CD1c-positive myeloid dendritic cell (primary cell): Measurements from ENCODE around the gene STEAP2.
"Not testable (repeated sequence)": the region's sequence is repeated elsewhere in the genome, so short reads cannot be mapped to it uniquely, and the experiment has no call there.

ENCODE experiments used
- DNase-seq: peaks from one replicate; pipeline ENCODE4 v3.0.0-alpha.2; 2016; ENCODE audit errors: extremely low spot score

STEAP2 gene

DNA sequence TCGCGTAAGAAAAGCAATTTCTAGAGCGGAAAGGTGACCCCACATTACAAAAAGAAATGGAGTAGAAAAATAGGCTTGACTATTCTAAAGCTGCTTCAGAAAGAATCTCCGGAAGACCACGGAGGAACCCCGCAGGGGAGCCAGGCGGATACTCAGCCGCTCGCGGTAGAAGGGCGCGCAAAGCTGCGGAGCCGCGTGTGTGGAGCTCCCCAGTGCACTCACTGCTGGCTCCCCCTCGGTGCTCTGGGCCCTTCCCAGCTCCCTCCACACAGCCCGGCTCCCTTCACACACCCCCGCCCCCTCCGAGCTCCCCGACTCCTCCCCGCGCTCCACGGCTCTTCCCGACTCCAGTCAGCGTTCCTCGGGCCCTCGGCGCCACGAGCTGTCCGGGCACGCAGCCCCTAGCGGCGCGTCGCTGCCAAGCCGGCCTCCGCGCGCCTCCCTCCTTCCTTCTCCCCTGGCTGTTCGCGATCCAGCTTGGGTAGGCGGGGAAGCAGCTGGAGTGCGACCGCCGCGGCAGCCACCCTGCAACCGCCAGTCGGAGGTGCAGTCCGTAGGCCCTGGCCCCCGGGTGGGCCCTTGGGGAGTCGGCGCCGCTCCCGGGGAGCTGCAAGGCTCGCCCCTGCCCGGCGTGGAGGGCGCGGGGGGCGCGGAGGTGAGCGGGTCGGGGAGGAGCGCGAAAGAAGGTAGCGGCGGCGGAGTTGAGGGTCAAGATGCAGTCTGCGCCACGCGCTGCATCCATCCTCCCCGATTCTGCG lies at the start of gene STEAP2:
Gene STEAP2, plus strand, starts transcription at position 350 of the 758 bp plus-strand sequence. CDS start 13,343 bp downstream, outside the sequence.
- peak; percentile 64 for DNase-seq

DNA sequence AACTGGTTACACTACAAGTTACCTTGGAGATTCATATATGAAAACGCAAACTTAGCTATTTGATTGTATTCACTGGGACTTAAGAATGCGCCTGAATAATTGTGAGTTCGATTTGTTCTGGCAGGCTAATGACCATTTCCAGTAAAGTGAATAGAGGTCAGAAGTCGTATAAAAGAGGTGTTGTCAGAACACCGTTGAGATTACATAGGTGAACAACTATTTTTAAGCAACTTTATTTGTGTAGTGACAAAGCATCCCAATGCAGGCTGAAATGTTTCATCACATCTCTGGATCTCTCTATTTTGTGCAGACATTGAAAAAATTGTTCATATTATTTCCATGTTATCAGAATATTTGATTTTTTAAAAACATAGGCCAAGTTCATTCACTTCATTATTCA lies 48.0 kb upstream of the STEAP2 start:
- no peak for DNase-seq

DNA sequence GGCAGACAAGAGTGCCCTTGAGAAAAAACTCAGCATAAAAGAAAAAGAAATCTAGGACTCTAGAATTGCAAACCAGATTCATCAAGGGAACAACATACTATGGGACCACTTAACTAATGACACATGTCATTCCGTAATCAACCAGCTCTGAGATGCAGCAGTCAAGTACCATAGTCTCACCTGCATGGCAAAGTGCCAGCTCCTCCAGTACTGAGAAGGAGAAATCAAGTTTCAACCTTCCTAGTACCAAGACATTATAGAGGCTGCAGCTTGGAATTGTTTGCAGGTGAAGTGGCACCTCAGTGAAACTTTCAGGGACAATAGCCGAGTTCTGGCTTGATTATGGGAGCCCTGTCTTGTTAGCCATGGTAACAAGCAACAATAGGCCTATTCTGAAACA lies 45.8 kb upstream of the STEAP2 start:
- no peak for DNase-seq

DNA sequence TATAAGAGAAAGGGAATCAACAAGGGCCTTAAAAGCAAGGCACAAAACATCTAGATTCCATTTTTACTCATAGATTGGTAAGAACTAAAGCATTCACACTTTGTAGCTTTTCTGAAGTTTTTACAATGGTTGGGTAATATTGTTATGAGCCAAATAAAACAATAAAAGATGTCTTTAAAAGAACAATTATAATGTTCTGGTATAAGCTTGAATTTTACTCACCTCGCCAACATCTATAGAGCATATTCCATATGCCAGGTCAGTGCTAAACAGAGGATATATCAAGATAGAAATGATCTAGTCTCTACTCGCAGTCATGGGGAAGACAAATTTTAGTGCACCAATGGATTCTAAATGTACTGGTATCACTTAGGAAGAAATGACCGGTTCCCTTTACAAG lies 45.4 kb upstream of the STEAP2 start:
- DNase-seq, result no peak

DNA sequence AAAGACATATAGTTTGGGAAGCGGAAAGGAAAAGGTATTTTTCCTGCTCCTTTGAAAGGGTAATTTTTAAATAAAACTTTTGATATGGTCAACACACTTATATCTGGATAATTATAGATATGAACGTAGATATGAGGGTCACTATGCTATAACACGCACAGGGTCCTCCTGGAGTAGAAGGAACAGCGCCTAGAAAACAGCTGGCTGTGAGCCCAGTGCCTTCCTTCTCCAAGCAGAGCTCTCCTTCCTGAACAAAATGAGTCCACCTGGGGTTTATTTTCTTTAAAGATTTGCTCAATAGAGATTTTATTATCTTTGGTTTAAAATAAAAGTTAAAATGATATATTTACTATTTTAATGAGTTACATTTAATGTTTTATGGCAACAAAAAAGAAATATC lies 44.2 kb upstream of the STEAP2 start:
- DNase-seq, result no peak

DNA sequence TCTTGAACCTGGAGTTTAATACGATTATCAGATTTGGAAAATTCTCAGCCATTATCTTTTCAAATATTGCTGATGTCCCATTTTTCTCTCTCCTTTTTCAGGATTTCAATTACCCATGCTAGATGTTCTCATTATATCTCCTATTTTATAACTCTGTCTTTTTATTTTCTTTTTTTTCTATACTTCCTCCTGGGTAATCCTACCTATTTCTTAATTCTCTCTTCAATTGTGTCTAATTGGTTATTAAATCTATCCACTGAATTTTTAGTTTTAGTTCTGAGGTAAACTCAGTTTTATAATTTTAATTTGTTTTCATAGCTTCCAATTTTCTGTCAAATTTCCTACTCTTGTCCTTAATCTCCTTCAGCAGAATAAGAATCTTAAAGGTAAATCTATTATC lies 41.6 kb upstream of the STEAP2 start:
- DNase-seq, result no peak

DNA sequence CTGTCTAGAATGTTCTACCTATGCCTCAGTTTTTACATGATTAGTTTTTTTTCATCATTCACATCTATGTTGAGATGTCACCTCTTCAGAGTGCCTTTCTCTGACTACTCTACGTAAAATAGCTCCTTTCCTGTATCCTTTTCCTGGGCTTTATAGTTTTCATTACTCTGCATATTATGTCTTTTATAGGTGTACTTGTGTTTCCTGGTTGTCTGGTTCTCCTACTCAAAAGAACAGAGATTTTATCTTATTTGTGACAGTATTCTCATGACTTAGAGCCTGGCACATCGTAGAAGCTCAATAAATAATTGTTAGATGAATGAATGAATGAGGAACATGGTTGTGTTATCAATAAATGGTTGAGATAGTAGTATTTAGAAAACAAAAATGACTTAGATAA lies 39.4 kb upstream of the STEAP2 start:
- no peak for DNase-seq

DNA sequence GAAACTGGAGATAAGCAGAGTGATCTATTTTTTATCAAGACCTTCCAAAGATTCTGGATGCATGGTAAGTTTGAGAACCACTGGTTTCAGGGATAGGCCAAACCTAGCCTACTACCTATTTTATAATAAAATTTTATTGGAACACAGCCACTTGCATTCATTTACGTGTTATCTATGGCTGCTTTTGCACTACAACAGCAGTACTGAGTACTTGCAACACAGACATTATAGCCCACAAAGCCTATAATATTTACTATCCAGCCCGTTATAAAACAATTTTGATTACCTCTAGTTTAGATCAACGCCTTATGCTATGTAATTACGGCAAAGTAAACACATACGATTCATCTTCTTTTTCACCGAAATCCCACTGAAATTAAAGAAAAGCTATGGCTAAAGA lies 38.9 kb upstream of the STEAP2 start:
- no peak for DNase-seq

DNA sequence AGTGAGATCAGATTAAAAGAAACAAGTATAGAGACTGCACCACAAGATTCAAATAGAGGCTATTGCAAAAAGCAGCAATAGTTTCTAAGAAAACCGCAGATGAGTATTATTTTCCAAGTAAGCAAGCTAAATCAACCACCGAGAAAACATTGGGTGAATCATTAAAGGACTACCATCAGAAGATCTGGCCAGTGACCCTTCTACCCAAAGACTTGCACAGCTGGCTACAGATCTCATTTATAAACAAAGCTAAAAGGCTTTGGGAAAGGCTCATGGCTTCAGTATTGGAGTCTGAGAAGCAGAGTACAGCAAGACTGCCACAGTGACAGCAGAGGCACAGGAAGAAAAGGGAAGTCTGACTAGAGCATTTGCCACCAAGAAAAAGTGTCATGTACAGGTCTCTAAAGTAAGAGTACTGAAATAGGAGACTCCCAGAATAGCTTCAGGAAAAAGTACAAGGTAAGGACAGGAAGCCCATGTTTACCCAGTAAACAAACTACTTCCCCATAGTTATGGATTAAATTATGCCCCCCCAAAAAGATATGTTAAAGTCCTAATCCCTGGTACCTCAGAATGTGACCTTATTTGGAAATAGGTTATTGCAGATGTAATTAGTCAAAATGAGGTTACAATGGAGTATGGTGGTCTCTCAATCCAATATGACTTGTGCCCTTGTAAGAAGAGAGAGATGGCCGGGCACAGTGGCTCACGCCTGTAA lies 38.3 kb upstream of the STEAP2 start:
- no peak for DNase-seq

DNA sequence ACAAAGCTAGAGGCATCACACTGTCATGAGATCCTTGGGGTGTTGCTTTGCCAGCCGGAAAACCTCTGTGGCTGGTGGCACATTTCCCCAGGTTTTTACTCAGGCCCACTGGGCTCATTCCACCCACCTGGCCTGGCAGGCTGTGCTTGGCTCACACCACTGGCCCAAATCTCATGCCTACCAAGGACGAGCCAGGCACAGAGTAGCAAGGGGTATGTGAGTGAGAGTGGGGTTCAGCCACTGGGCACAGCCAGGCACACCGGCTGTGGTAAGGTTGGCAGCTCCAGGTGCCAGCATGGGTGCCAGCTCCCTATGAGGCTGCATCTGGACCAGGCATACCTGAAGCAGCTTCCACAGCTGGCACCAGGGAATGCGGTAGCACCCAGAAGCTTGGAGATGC lies 35.9 kb upstream of the STEAP2 start:
- no peak for DNase-seq

DNA sequence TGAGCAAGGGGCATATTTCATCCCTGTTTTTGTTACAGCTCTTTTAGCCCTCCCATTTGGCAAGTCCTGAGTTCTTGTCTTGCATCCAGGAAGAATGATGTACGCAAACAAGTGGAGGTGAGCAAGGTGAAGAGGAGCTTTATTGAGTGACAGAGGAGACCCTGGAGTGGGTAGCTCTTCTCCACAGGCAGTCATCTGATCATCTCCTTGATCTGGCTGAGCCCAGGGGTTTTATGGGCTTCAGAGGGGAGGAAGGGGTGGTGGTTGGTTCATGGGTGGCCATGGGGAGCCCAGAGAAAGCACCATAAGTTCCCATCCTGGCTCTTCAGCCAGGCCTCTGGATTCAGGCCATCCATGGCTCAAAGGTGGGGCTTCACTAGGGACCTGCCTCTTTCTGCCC lies 35.3 kb upstream of the STEAP2 start:
- DNase-seq, result no peak

DNA sequence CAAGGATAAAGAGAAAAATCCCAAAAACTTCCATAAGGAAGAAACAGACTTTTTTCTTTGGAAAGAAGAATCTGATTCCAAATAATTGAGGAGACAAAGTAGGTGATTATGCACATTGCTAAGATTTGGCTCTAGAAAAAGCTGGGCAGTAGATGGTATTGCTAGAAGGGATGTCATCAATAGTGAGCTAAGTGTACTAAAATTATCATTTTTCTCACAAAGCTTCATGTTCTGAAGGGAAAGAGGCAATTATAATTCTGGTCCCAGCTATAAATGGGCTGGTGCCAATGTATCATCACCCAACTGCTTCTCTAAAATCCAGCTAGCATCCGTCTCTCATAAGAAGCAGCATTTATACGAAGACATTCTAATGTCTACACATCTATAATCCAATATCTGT lies 33.4 kb upstream of the STEAP2 start:
- no peak for DNase-seq

DNA sequence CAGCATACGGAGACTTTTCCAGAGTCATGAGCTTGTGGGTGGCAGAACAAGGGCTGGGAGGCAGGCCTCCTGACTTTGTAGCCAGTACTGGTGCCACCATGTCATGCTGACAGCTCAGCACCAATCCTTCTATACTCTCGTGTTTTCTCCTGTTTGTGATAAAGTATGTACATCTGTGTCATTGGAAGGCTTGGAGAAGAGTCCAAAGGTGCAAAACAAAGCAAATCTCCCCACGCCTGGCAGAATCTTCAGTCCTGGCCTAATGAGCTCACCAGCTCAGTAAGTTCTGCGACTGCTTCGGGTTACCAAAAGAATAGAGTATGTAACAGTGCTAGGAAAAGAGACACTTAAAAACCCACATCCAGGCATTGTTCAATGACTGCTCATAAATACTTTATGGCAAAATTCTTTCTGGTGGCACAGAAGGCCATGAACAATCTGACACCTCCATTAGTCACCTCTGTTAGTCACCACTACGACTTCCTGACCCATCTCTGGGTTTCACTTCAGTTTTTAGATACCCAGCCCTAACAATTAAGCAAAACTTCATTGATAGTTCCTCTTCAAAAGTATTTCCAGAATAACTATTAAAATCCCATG lies 32.8 kb upstream of the STEAP2 start:
- DNase-seq, result peak; percentile 83

DNA sequence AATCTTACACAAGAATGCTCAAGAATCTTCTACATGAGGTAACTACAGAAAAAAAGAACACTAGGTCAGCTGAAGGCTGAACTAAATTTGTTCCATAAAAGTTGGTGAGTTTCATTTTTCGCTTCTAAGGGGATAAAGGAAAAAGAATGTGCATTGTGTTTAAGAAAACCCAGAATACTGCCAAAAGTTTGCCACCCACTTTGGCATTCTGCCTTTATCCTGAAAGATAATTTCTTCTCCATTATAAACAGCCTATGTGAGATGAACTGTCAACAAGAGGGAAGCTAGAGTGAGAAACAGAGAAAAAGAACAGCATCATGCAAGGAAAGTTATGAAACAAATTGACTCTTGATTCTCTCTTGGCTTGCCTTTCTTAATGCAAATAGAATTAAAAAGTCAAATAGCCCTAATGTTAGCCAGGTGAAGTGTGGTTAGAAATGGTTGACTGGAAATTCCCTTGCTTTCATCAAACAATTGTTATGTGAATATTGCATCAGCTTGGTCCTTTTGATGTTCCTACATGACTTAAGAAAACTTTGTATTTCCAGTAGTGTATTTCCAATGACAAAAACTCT lies 31.4 kb upstream of the STEAP2 start:
- DNase-seq, result peak; percentile 15

DNA sequence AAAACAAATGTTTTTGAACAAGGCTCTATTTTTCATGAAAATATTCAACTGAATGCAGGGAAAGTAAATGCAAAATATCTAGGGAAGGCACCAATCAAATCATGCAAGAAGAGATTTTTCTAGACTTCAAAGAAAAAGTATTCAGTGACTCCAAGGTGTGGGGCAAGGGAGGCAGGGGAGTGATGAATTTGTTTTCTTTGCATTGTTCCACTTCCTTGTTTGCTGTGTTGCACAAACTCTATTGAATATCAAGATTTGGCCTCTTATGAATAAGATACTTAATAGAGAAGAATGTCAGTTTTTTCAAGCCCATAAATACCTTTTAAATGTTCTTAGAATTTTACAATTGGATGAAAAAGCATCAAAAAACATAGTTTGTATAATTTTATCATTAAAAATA lies 30.9 kb upstream of the STEAP2 start:
- DNase-seq, result peak; percentile 28

DNA sequence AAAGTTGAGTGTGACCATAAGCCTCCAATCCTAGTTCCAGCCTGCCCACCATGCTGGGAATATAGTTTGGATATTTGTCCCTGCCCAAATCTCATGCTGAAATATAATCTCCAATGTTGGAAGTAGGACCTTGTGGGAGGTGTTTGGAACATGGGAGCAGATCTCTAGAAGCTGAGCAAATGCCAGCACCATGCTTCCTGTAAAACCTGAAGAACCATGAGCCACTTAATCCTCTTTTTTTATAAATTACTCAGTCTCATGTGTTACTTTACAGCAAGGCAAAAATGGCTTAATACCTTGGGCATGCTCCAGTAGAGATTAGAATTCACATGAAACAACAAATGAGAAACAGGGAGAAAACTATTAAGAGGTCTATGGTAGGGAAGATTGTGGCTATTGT lies 30.1 kb upstream of the STEAP2 start:
- no peak for DNase-seq

DNA sequence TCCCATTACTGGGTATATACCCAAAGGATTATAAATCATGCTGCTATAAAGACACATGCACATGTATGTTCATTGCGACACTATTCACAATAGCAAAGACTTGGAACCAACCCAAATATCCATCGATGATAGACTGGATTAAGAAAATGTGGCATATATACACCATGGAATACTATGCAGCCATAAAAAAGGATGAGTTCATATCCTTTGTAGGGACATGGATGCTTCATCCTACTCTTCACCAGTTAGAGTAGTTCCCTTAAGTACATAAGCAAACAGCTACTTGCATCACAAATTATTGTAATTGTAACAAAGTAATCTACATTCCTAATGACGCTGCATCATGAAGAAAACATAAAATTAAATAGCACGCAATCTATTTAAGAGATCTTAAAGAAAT lies 25.2 kb upstream of the STEAP2 start:
- not testable (repeated sequence) for DNase-seq

DNA sequence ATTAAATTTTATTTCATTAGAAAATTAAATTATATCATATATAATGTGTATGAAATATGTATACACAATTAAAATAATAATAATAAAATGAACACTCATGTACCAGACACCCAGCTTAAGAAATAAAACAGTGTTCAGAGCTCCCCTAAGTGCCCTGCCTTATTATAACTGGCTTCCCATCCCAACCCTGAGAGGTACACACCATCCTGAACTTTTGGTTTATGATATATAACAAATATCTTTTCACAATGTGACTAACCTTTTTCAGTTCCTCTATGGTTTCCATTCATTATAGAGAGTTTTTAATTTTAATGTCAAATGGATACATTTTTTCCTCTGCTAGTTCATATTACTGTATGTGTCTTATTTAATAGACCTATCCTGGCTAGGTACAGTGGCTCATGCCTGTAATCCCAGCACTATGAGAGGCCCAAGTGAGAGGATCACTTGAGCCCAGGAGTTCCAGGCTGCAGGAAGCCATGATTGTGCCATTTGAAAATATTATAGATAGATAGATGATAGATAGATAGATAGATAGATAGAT lies 24.0 kb upstream of the STEAP2 start:
- DNase-seq, result no peak

DNA sequence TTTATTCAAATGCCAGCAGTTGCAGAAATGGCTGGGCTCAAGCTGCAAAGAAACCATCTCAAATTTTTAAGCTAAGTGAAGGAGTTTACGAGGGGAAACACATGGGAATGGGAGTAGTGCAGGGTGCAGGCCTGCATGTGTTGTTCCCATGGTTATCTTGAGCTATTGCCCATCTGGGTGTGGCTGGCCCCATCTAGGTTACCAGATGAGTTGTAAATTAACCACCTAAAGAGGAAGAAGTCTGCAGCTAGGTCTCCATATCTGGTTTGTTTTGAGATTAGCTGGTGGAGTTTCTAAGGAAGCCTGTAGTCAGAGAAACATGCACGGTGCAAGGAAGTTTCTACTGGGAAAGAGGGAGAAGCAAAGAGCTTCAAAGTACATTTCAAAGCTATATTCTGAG lies 23.3 kb upstream of the STEAP2 start:
- peak; percentile 33 for DNase-seq

DNA sequence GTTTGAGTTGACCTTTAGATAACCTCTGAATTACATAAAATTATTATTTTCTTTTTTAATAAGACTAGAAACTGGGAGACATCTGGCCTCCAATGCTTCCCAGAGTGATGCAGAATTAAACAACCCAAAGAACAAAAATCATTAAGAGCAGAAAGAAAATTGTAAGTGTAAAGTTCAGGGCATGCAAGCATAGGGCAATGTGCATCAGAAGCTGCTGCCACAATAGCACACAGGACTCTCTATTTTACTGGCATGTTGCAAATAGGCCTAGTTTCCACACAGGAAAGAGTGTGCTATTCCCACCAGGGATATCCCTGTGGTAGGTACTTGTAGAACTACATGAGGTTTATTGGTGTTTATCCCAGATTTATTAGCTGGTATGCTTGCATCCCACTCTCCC lies 20.5 kb upstream of the STEAP2 start:
- no peak for DNase-seq

DNA sequence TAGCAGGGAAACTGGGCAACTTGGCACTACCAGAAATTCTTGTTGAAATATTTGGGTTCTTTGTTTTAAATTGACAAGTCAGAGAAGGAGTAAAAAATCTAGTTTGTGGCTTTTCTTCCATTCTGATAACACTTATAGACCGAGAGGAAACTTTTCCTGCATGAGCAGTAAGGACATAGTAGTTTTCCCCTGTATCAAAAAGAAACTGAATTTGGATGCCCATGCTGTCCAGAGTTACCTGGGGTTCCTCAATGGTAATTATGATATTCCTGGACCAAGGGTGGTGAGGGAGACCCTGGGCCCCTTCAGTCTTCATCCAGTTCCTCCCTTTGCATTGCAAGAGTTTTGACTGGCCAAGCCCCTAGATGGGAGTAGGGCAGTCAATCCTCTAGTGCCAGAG lies 19.9 kb upstream of the STEAP2 start:
- no peak for DNase-seq
